ENCODE data around the gene C19orf25. TPM values are rescaled to one million over a fixed set of nuclear protein-coding genes. Genes with fewer than 3 reads are reported as not detected.

The C19orf25 gene
- total and polyA plus RNA-seq, 9 donors = 17.5 to 23.9 (median 20.9) TPM

- Histone ChIP-seq H3K27ac (ENCODE audit: low read length) (no peak overlapping the region), H3K4me1 (ENCODE audit: control insufficient read depth, insufficient read depth, low read length) (peaks cover 48% of the 10 kb centered on the region), H3K27me3 (ENCODE audit: control insufficient read depth, insufficient read depth, low read length) (peaks cover 82% of the 10 kb centered on the region), H3K4me3 (ENCODE audit: low read length) (peak overlapping the region; percentile 10), H3K9me3 (replicated peaks; ENCODE audit: control insufficient read depth, low read depth, low read length) (no peaks in the 10 kb centered on the region), H3K36me3 (ENCODE audit: control insufficient read depth, insufficient read depth, low read length) (peaks cover 17% of the 10 kb centered on the region)
- DNase-seq = no peak
- WGBS (ENCODE audit: insufficient coverage) = under 1% methylated on average over 23 of the region's 28 CpGs
These were observed 8.0 kb downstream of the C19orf25 start for GRCh38 chr19:1471010-1471514.

DNA sequence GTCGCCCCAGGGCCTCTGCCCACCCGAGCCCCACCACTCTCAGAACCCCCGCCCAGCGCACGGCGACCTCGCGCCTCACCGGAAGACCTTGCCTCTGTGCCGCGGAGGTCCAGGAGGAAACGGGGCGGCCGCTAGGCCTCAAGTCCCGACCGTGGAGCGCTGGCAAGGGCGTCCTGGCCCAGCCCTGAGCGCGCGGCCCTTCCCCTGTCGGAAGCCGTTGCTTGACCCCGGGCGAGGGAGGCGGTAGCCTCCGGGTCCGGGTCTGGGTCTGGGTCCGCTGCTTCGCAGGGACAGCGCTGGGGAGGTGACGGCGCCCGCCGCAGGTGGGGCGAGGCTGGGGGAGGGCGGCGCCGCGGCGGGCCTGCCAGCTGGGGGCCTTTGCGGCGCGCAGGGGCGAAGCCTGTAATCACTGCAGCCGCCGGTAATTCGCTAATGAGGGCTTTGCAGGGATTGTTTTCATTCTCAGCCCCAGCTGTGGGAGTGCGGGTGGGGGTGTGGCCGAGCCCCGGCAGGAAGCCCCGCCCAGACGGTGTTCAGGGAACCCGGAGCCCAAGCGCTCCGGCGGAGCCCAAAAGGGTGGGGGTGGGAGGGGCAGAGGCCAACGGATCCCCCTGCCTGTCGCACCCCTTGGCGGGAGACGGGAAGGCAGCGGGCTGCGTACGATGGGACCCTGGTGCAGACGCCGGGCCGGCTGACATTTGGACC lies 8.6 kb downstream of the C19orf25 start:
- H3K4me1 ChIP-seq (ENCODE audit: control insufficient read depth, insufficient read depth, low read length) = peaks cover 51% of the 10 kb centered on the region
- WGBS (ENCODE audit: insufficient coverage) = under 1% methylated on average over 56 of the region's 67 CpGs
- no peak for DNase-seq

GRCh38 chr19:1470055-1470304 lies 9.0 kb downstream of the C19orf25 start:
- H3K27ac ChIP-seq (ENCODE audit: low read length) = no peak overlapping the region
- no peak for DNase-seq
- WGBS (ENCODE audit: insufficient coverage) = 2% methylated on average over 22 of the region's 22 CpGs

More for the DNA sequence above, 8.6 kb downstream of the C19orf25 start:
- peaks cover 88% of the 10 kb centered on the region for H3K27me3 ChIP-seq (ENCODE audit: control insufficient read depth, insufficient read depth, low read length)
- no peak overlapping the region for H3K27ac ChIP-seq (ENCODE audit: low read length)
- H3K4me3 ChIP-seq (ENCODE audit: low read length) = peak overlapping the region; percentile 10
- peaks cover 11% of the 10 kb centered on the region for H3K36me3 ChIP-seq (ENCODE audit: control insufficient read depth, insufficient read depth, low read length)
- H3K9me3 ChIP-seq (replicated peaks; ENCODE audit: control insufficient read depth, low read depth, low read length) = no peaks in the 10 kb centered on the region

DNA sequence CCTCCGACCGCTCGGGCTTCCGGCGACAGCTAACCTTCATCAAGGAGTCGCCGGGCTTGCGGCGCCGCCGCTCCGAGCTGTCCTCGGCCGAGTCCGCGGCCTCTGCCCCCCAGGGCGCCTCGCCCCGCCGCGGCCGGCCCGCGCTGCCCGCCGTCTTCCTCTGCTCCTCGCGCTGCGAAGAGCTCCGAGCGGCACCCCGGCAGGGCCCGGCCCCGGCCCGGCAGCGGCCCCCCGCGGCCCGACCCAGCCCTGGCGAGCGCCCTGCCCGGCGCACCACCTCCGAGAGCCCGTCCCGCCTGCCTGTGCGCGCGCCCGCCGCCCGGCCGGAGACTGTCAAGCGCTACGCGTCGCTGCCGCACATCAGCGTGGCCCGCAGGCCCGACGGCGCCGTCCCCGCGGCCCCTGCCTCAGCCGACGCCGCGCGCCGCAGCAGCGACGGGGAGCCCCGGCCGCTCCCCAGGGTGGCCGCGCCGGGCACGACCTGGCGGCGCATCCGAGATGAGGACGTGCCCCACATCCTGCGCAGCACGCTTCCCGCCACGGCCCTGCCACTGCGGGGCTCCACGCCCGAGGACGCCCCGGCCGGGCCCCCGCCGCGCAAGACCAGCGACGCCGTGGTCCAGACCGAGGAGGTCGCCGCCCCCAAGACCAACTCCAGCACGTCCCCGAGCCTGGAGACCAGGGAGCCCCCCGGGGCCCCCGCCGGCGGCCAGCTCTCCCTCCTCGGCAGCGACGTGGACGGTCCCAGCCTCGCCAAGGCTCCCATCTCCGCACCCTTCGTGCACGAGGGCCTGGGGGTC lies 9.6 kb downstream of the C19orf25 start:
- Histone ChIP-seq H3K27me3 (ENCODE audit: control insufficient read depth, insufficient read depth, low read length) (peaks cover 93% of the 10 kb centered on the region), H3K36me3 (ENCODE audit: control insufficient read depth, insufficient read depth, low read length) (peaks cover 1% of the 10 kb centered on the region), H3K27ac (ENCODE audit: low read length) (no peak overlapping the region), H3K4me3 (ENCODE audit: low read length) (no peak overlapping the region), H3K9me3 (replicated peaks; ENCODE audit: control insufficient read depth, low read depth, low read length) (no peaks in the 10 kb centered on the region), H3K4me1 (ENCODE audit: control insufficient read depth, insufficient read depth, low read length) (peaks cover 53% of the 10 kb centered on the region)
- no peak for DNase-seq
- under 1% methylated on average over 108 of the region's 117 CpGs for WGBS (ENCODE audit: insufficient coverage)

More at GRCh38 chr19:1470055-1470304, 9.0 kb downstream of the C19orf25 start:
- Histone ChIP-seq H3K27me3 (ENCODE audit: control insufficient read depth, insufficient read depth, low read length) (peaks cover 92% of the 10 kb centered on the region), H3K4me1 (ENCODE audit: control insufficient read depth, insufficient read depth, low read length) (peaks cover 52% of the 10 kb centered on the region), H3K4me3 (ENCODE audit: low read length) (peak overlapping the region; percentile 2), H3K36me3 (ENCODE audit: control insufficient read depth, insufficient read depth, low read length) (peaks cover 6% of the 10 kb centered on the region), H3K9me3 (replicated peaks; ENCODE audit: control insufficient read depth, low read depth, low read length) (no peaks in the 10 kb centered on the region)

GRCh38 chr19:1468821-1469254 lies 10.2 kb downstream of the C19orf25 start:
- Histone ChIP-seq H3K4me3 (ENCODE audit: low read length) (no peak overlapping the region), H3K4me1 (ENCODE audit: control insufficient read depth, insufficient read depth, low read length) (peaks cover 53% of the 10 kb centered on the region)
- under 1% methylated on average over 47 of the region's 47 CpGs for WGBS (ENCODE audit: insufficient coverage)

GRCh38 chr19:1468274-1468820 lies 10.7 kb downstream of the C19orf25 start:
- DNase-seq = no peak
- H3K36me3 ChIP-seq (ENCODE audit: control insufficient read depth, insufficient read depth, low read length) = no peaks in the 10 kb centered on the region
- peaks cover 90% of the 10 kb centered on the region for H3K27me3 ChIP-seq (ENCODE audit: control insufficient read depth, insufficient read depth, low read length)
- no peak overlapping the region for H3K27ac ChIP-seq (ENCODE audit: low read length)
- H3K4me1 ChIP-seq (ENCODE audit: control insufficient read depth, insufficient read depth, low read length) = peaks cover 53% of the 10 kb centered on the region
- H3K4me3 ChIP-seq (ENCODE audit: low read length) = no peak overlapping the region
- 4% methylated on average over 49 of the region's 49 CpGs for WGBS (ENCODE audit: insufficient coverage)
- H3K9me3 ChIP-seq (replicated peaks; ENCODE audit: control insufficient read depth, low read depth, low read length) = no peaks in the 10 kb centered on the region

More at GRCh38 chr19:1468821-1469254, 10.2 kb downstream of the C19orf25 start:
- Histone ChIP-seq H3K36me3 (ENCODE audit: control insufficient read depth, insufficient read depth, low read length) (no peaks in the 10 kb centered on the region), H3K27ac (ENCODE audit: low read length) (no peak overlapping the region), H3K9me3 (replicated peaks; ENCODE audit: control insufficient read depth, low read depth, low read length) (no peaks in the 10 kb centered on the region), H3K27me3 (ENCODE audit: control insufficient read depth, insufficient read depth, low read length) (peaks cover 90% of the 10 kb centered on the region)
- DNase-seq = no peak

DNA sequence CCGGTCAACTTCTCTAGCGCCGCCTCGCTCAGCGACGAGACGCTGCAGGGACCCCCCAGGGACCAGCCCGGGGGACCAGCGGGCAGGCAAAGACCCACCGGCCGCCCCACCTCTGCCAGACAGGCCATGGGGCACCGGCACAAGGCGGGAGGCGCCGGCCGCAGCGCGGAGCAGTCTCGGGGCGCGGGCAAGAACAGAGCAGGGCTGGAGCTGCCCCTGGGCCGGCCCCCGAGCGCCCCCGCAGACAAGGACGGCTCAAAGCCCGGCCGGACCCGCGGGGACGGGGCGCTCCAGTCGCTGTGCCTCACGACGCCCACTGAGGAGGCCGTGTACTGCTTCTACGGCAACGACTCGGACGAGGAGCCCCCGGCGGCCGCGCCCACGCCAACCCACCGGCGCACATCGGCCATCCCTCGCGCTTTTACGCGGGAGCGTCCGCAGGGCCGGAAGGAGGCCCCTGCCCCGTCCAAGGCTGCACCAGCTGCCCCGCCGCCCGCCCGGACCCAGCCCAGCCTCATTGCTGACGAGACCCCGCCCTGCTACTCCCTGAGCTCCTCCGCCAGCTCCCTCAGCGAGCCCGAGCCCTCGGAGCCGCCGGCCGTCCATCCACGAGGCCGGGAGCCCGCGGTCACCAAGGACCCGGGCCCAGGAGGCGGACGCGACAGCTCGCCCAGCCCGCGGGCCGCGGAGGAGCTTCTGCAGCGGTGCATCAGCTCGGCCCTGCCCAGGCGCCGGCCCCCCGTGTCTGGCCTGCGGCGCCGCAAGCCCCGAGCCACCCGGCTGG lies 11.3 kb downstream of the C19orf25 start:
- no peak for DNase-seq
- WGBS (ENCODE audit: insufficient coverage) = 1% methylated on average over 92 of the region's 92 CpGs
- no peak overlapping the region for H3K27ac ChIP-seq (ENCODE audit: low read length)
- no peaks in the 10 kb centered on the region for H3K9me3 ChIP-seq (replicated peaks; ENCODE audit: control insufficient read depth, low read depth, low read length)
- peaks cover 83% of the 10 kb centered on the region for H3K27me3 ChIP-seq (ENCODE audit: control insufficient read depth, insufficient read depth, low read length)
- no peaks in the 10 kb centered on the region for H3K36me3 ChIP-seq (ENCODE audit: control insufficient read depth, insufficient read depth, low read length)
- peaks cover 52% of the 10 kb centered on the region for H3K4me1 ChIP-seq (ENCODE audit: control insufficient read depth, insufficient read depth, low read length)
- no peak overlapping the region for H3K4me3 ChIP-seq (ENCODE audit: low read length)

GRCh38 chr19:1467215-1467489 lies 11.9 kb downstream of the C19orf25 start:
- Histone ChIP-seq H3K9me3 (replicated peaks; ENCODE audit: control insufficient read depth, low read depth, low read length) (no peaks in the 10 kb centered on the region), H3K4me1 (ENCODE audit: control insufficient read depth, insufficient read depth, low read length) (peaks cover 50% of the 10 kb centered on the region), H3K27me3 (ENCODE audit: control insufficient read depth, insufficient read depth, low read length) (peaks cover 78% of the 10 kb centered on the region), H3K4me3 (ENCODE audit: low read length) (no peak overlapping the region), H3K36me3 (ENCODE audit: control insufficient read depth, insufficient read depth, low read length) (no peaks in the 10 kb centered on the region), H3K27ac (ENCODE audit: low read length) (no peak overlapping the region)
- WGBS (ENCODE audit: insufficient coverage) = 5% methylated on average over 36 of the region's 36 CpGs
- no peak for DNase-seq

- Histone ChIP-seq H3K4me1 (ENCODE audit: control insufficient read depth, insufficient read depth, low read length) (peaks cover 46% of the 10 kb centered on the region), H3K27ac (ENCODE audit: low read length) (no peak overlapping the region), H3K9me3 (replicated peaks; ENCODE audit: control insufficient read depth, low read depth, low read length) (no peaks in the 10 kb centered on the region), H3K27me3 (ENCODE audit: control insufficient read depth, insufficient read depth, low read length) (peaks cover 73% of the 10 kb centered on the region), H3K36me3 (ENCODE audit: control insufficient read depth, insufficient read depth, low read length) (no peaks in the 10 kb centered on the region), H3K4me3 (ENCODE audit: low read length) (no peak overlapping the region)
- 15% methylated on average over 70 of the region's 70 CpGs for WGBS (ENCODE audit: insufficient coverage)
- DNase-seq = no peak
These were observed 12.4 kb downstream of the C19orf25 start for GRCh38 chr19:1466461-1467214.
